Measurements from ENCODE around the gene PPCDC. TPM values are rescaled to one million over a fixed set of nuclear protein-coding genes. Genes with fewer than 3 reads are reported as not detected.
"Not testable (repeated sequence)": the region's sequence is repeated elsewhere in the genome, so short reads cannot be mapped to it uniquely, and the experiment has no call there.

PPCDC gene
- total RNA-seq, 1 donor from 2014 or later = 31.0 TPM

DNA sequence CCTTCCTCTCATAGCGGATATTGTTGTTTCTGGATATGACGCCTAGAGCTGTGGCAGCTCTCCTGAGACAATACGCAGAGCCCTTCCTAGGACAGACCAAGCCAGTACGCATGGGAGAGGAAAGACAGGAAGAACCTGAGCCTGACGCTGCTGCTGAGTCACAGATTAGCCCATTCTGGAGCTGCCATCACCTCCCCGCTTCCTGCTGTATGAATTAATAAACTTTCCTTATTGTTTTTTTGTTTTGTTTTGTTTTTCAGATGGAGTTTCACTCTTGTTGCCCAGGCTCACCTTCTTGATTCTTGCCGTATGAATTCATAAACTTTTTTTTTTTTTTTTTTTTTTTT lies 67.0 kb downstream of the PPCDC start:
- intact Hi-C loops (cut with micrococcal nuclease) = loop anchor here (5.0 kb wide), 1 partner anchor 42 kb away; no protein-coding TSS in a partner anchor

DNA sequence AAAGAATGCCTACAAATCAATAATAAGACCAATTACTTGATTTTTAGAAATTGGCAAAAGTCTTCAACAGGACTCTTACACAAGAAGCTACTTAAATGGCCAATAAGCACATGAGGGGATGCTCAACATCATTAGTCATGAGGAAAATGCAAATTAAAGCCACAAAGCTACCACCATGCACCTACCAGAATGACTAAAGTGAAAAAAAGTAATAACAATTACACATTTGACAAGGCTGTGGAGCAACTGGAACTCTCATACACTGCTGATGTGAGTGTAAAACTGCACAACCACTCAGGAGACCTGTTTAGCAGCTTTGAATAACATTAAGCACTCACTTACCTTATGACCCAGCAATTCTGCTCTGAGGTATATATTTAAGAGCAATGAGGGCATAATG lies 68.4 kb downstream of the PPCDC start:
- peaks cover 24% of the 10 kb centered on the region for H3K9me3 Mint-ChIP-seq
- no peak for DNase-seq (ENCODE audit: low spot score)
- H3K27me3 Mint-ChIP-seq (ENCODE audit: low read depth) = no peaks in the 10 kb centered on the region
- no peak overlapping the region for H3K27ac Mint-ChIP-seq
- no peak overlapping the region for H3K4me3 Mint-ChIP-seq (ENCODE audit: low read depth)
- H3K4me1 Mint-ChIP-seq (ENCODE audit: low read depth) = peaks cover 15% of the 10 kb centered on the region
- intact Hi-C loops (cut with micrococcal nuclease) = loop anchor here (5.0 kb wide), 1 partner anchor 40 kb away; no protein-coding TSS in a partner anchor
- peaks cover 27% of the 10 kb centered on the region for H3K36me3 Mint-ChIP-seq (ENCODE audit: low read depth)

More for the DNA sequence above, 67.0 kb downstream of the PPCDC start:
- Mint-ChIP-seq H3K4me3 (ENCODE audit: low read depth) (no peak overlapping the region), H3K4me1 (ENCODE audit: low read depth) (peaks cover 13% of the 10 kb centered on the region), H3K27me3 (ENCODE audit: low read depth) (peaks cover 1% of the 10 kb centered on the region), H3K36me3 (ENCODE audit: low read depth) (peaks cover 41% of the 10 kb centered on the region), H3K9me3 (peaks cover 37% of the 10 kb centered on the region), H3K27ac (no peak overlapping the region)
- no peak for DNase-seq (ENCODE audit: low spot score)

- Mint-ChIP-seq H3K9me3 (peaks cover 13% of the 10 kb centered on the region), H3K4me1 (ENCODE audit: low read depth) (peaks cover 15% of the 10 kb centered on the region), H3K36me3 (ENCODE audit: low read depth) (peaks cover 16% of the 10 kb centered on the region)
- not testable (repeated sequence) for H3K4me3 Mint-ChIP-seq (ENCODE audit: low read depth); H3K27me3 Mint-ChIP-seq (ENCODE audit: low read depth); H3K27ac Mint-ChIP-seq; DNase-seq (ENCODE audit: low spot score)
- intact Hi-C loops (cut with micrococcal nuclease) = loop anchor here (5.0 kb wide), 1 partner anchor 37 kb away; no protein-coding TSS in a partner anchor
These were observed 71.6 kb downstream of the PPCDC start for GRCh38 chr15:75094961-75095478.

GRCh38 chr15:75095594-75095993 lies 72.2 kb downstream of the PPCDC start:
- no peak overlapping the region for H3K4me3 Mint-ChIP-seq (ENCODE audit: low read depth)
- DNase-seq (ENCODE audit: low spot score) = no peak
- peaks cover 11% of the 10 kb centered on the region for H3K36me3 Mint-ChIP-seq (ENCODE audit: low read depth)
- intact Hi-C loops (cut with micrococcal nuclease) = no loop called here
- H3K27ac Mint-ChIP-seq = no peak overlapping the region
- H3K4me1 Mint-ChIP-seq (ENCODE audit: low read depth) = peaks cover 12% of the 10 kb centered on the region
- peaks cover 8% of the 10 kb centered on the region for H3K9me3 Mint-ChIP-seq
- no peaks in the 10 kb centered on the region for H3K27me3 Mint-ChIP-seq (ENCODE audit: low read depth)

- peaks cover 8% of the 10 kb centered on the region for H3K4me1 Mint-ChIP-seq (ENCODE audit: low read depth)
- no peaks in the 10 kb centered on the region for H3K9me3 Mint-ChIP-seq
- no peak overlapping the region for H3K4me3 Mint-ChIP-seq (ENCODE audit: low read depth)
- no peak overlapping the region for H3K27ac Mint-ChIP-seq
- H3K27me3 Mint-ChIP-seq (ENCODE audit: low read depth) = no peaks in the 10 kb centered on the region
- no peak for DNase-seq (ENCODE audit: low spot score)
- intact Hi-C loops (cut with micrococcal nuclease) = no loop called here
- H3K36me3 Mint-ChIP-seq (ENCODE audit: low read depth) = no peaks in the 10 kb centered on the region
These were observed 74.5 kb downstream of the PPCDC start for GRCh38 chr15:75097939-75098338.

GRCh38 chr15:75098404-75098803 lies 75.0 kb downstream of the PPCDC start:
- Mint-ChIP-seq H3K4me1 (ENCODE audit: low read depth) (peaks cover 11% of the 10 kb centered on the region), H3K9me3 (no peaks in the 10 kb centered on the region)

More at GRCh38 chr15:75098404-75098803, 75.0 kb downstream of the PPCDC start:
- H3K27me3 Mint-ChIP-seq (ENCODE audit: low read depth) = no peaks in the 10 kb centered on the region
- H3K27ac Mint-ChIP-seq = no peak overlapping the region
- DNase-seq (ENCODE audit: low spot score) = no peak
- H3K4me3 Mint-ChIP-seq (ENCODE audit: low read depth) = no peak overlapping the region
- H3K36me3 Mint-ChIP-seq (ENCODE audit: low read depth) = no peaks in the 10 kb centered on the region
- intact Hi-C loops (cut with micrococcal nuclease) = no loop called here

Other genes with a start within 250 kb of the PPCDC start
- 261 and 266 TPM in 2 replicates for gene CSK, start 241.5 kb upstream of the PPCDC start, total RNA-seq
- gene LMAN1L, start 210.8 kb upstream of the PPCDC start, total RNA-seq = 0.32 TPM in 1 of 2 replicates, not detected in the other
- 0.16 TPM in 1 of 2 replicates, not detected in the other for gene CPLX3, start 197.0 kb upstream of the PPCDC start, total RNA-seq
- gene ULK3, start 180.4 kb upstream of the PPCDC start, total RNA-seq = 45.5 and 47.7 TPM in 2 replicates
- gene SCAMP2, start 150.2 kb upstream of the PPCDC start, total RNA-seq = 85.0 and 90.6 TPM in 2 replicates
- gene MPI, start 133.5 kb upstream of the PPCDC start, total RNA-seq = 66.3 and 71.6 TPM in 2 replicates
- 82.1 and 95.2 TPM in 2 replicates for gene FAM219B, start 116.7 kb upstream of the PPCDC start, total RNA-seq
- gene COX5A, start 85.5 kb upstream of the PPCDC start, total RNA-seq = 311 and 333 TPM in 2 replicates
- gene RPP25, start 66.8 kb upstream of the PPCDC start, total RNA-seq = 13.1 and 14.2 TPM in 2 replicates
- 0.89 and 0.99 TPM in 2 replicates for gene SCAMP5, start 28.0 kb upstream of the PPCDC start, total RNA-seq
- gene C15orf39, start 178.3 kb downstream of the PPCDC start, total RNA-seq = 62.4 and 63.5 TPM in 2 replicates
- gene GOLGA6C, start 234.7 kb downstream of the PPCDC start, total RNA-seq = not detected in 2 replicates

Measured in activated T-helper 2 cell treated with anti-CD3 and anti-CD28 coated beads, Interferon-gamma antibody, Interleukin-2, Interleukin-4, amounts not matched to agents 10 μg/mL and 5 μg/mL and 100 μg/mL, durations not matched to agents 14 hours and 24 hours and 36 hours (primary cell).